ENCODE measurements around the gene TMEM101.
"Not testable (repeated sequence)": the region's sequence is repeated elsewhere in the genome, so short reads cannot be mapped to it uniquely, and the experiment has no call there.

TMEM101 gene

GRCh38 chr17:44039829-44040635 is 25.3 kb upstream of the TMEM101 start:
- no peak for TF ChIP-seq JUND (IDR thresholded peaks at IDR 0.05; ENCODE audit: low read depth)
- in situ Hi-C loops (cut with HindIII; ENCODE audit: low pct_unique_long_range_greater_than_20kb, low sequenced_read_pairs), result no loop called here
- no peak for DNase-seq (ENCODE audit: low read depth in 1 of 2, low spot score in 1 of 2)

DNA sequence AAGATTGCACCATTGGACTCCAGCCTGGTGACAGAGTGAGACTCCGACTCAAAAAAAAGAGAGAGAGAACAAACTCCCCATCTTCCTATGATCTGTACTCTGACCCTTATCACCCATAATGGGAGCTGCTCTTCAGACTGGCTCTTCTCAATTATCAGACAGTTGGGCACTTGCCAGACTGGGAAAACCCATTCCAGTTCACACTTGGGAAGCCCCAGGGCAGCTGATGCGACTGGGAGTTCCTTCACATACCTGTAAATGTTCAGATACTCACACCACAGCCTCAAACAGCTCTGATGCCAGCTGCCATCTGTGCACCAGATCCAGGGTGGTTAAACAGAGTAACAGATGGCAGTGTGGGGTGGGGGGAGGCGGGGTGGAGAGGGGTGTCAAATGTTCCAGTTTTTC is 23.8 kb upstream of the TMEM101 start:
- no peak for TF ChIP-seq JUND (IDR thresholded peaks at IDR 0.05; ENCODE audit: low read depth)
- in situ Hi-C loops (cut with HindIII; ENCODE audit: low pct_unique_long_range_greater_than_20kb, low sequenced_read_pairs), result no loop called here
- DNase-seq (ENCODE audit: low read depth in 1 of 2, low spot score in 1 of 2), result no peak

- no peak for DNase-seq (ENCODE audit: low read depth in 1 of 2, low spot score in 1 of 2)
- in situ Hi-C loops (cut with HindIII; ENCODE audit: low pct_unique_long_range_greater_than_20kb, low sequenced_read_pairs), result no loop called here
- no peak for TF ChIP-seq JUND (IDR thresholded peaks at IDR 0.05; ENCODE audit: low read depth)
These were observed 22.7 kb upstream of the TMEM101 start for GRCh38 chr17:44037471-44037870.

- DNase-seq (ENCODE audit: low read depth in 1 of 2, low spot score in 1 of 2); in situ Hi-C loops (cut with HindIII; ENCODE audit: low pct_unique_long_range_greater_than_20kb, low sequenced_read_pairs): not testable (repeated sequence)
These were observed 19.9 kb upstream of the TMEM101 start for GRCh38 chr17:44034688-44035087.

GRCh38 chr17:44033861-44034408 is 19.2 kb upstream of the TMEM101 start:
- TF ChIP-seq JUND (IDR thresholded peaks at IDR 0.05; ENCODE audit: low read depth), result no peak
- in situ Hi-C loops (cut with HindIII; ENCODE audit: low pct_unique_long_range_greater_than_20kb, low sequenced_read_pairs), result no loop called here

DNA sequence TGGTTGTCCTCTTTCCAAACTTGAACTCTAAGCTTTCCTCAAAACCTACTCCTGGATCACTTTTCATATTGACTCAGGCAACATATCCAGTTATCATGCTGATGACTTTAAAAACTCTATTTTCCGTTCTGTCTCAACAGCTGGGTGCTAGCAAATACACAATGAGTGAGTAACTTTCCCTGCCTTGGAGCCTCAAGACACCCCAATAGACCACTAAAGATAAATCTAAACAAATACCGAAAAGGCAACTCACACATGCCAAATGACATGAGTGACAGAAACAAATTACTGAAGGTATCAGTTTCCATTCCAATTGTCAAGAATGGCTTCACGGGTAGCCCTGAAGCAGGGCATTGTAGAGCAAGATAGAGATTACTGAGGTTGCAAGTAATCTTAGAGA is 15.7 kb upstream of the TMEM101 start:
- TF ChIP-seq JUND (IDR thresholded peaks at IDR 0.05; ENCODE audit: low read depth), result no peak
- no peak for DNase-seq (ENCODE audit: low read depth in 1 of 2, low spot score in 1 of 2)
- in situ Hi-C loops (cut with HindIII; ENCODE audit: low pct_unique_long_range_greater_than_20kb, low sequenced_read_pairs), result no loop called here

More at GRCh38 chr17:44033861-44034408, 19.2 kb upstream of the TMEM101 start:
- DNase-seq (ENCODE audit: low read depth in 1 of 2, low spot score in 1 of 2), result no peak

DNA sequence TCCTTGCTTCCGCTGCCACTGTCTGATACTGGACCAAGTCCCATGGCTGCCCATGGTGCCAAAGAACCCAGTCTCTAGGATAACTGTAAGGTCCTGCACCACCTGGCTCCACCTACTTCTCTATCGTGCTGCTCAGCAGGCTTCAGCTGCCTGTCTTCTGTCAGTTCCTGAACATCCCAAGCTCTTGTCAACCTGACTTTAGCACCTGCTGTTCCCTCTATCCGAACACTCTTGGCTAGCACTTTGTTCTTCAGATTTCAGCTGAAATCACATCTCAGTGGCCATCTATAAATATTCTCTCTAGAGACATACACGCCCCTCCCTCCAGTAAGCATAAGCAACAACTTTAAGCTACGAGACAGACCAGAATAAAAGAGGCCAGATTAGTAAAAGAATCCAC is 15.0 kb upstream of the TMEM101 start:
- in situ Hi-C loops (cut with HindIII; ENCODE audit: low pct_unique_long_range_greater_than_20kb, low sequenced_read_pairs), result no loop called here
- no peak for TF ChIP-seq JUND (IDR thresholded peaks at IDR 0.05; ENCODE audit: low read depth)
- no peak for DNase-seq (ENCODE audit: low read depth in 1 of 2, low spot score in 1 of 2)

DNA sequence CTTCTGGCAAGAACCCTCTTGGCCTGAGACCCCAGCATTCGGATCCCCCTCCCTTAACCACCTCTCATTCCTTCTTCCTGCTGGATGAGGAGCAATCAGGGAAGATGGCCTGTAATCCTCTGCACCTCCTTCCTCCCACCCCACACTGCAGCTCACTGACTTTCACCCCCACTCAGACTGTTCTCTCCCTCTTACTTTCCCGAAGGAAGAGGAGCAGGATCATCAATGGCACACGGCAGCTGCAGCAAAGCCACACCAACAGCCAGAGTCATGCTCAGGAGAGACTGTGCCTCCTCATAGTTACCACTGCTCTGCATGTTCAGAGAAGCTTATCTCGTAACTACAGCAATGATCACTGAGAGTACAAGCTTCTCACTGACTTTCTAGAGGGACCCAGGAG is 10.1 kb upstream of the TMEM101 start:
- in situ Hi-C loops (cut with HindIII; ENCODE audit: low pct_unique_long_range_greater_than_20kb, low sequenced_read_pairs), result no loop called here
- TF ChIP-seq JUND (IDR thresholded peaks at IDR 0.05; ENCODE audit: low read depth), result no peak
- DNase-seq (ENCODE audit: low read depth in 1 of 2, low spot score in 1 of 2), result no peak

GRCh38 chr17:44024271-44024663 is 9.5 kb upstream of the TMEM101 start:
- in situ Hi-C loops (cut with HindIII; ENCODE audit: low pct_unique_long_range_greater_than_20kb, low sequenced_read_pairs), result no loop called here
- no peak for TF ChIP-seq JUND (IDR thresholded peaks at IDR 0.05; ENCODE audit: low read depth)
- no peak for DNase-seq (ENCODE audit: low read depth in 1 of 2, low spot score in 1 of 2)

DNA sequence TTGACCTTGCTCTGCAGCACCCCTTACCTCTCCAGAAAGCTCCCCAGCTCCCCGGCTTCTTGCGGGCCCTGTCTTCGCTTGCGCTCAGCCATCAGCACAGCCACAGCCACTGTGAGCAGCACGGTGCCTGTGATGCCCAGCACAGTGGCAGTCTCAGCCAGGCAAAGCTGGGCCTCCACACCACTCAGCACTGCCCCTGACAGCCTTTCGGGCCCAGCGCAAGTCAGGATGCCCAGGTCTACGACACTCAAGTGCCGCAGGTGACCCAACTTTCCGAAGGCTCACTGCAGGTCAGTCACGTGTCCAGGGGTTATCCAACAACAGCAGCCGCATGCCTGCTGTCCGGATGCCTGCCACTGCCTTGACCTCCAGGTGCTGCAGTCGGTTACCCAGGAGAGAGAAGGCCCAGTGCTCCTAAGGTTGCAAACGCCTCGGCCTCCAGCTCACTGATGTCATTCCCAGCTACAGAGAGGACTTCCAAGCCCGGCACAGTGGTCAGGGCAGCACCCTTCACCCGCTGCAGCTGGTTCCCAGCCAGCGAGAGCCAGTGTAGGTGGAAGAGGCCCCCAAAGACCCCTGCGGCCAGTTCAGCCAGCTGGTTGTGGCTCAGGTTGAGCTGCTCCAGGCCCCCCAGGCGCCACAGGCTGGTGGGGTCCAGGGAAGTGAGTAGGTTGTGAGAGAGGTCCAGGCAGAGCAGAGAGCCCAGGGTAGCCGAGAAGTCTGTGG is 8.9 kb upstream of the TMEM101 start:
- in situ Hi-C loops (cut with HindIII; ENCODE audit: low pct_unique_long_range_greater_than_20kb, low sequenced_read_pairs), result no loop called here
- no peak for DNase-seq (ENCODE audit: low read depth in 1 of 2, low spot score in 1 of 2)
- no peak for TF ChIP-seq JUND (IDR thresholded peaks at IDR 0.05; ENCODE audit: low read depth)

- TF ChIP-seq JUND (IDR thresholded peaks at IDR 0.05; ENCODE audit: low read depth), result no peak
- in situ Hi-C loops (cut with HindIII; ENCODE audit: low pct_unique_long_range_greater_than_20kb, low sequenced_read_pairs), result no loop called here
These were observed 7.5 kb upstream of the TMEM101 start for GRCh38 chr17:44022246-44022645.

GRCh38 chr17:44021227-44021626 is 6.5 kb upstream of the TMEM101 start:
- DNase-seq (ENCODE audit: low read depth in 1 of 2, low spot score in 1 of 2); in situ Hi-C loops (cut with HindIII; ENCODE audit: low pct_unique_long_range_greater_than_20kb, low sequenced_read_pairs): not testable (repeated sequence)

More at GRCh38 chr17:44022246-44022645, 7.5 kb upstream of the TMEM101 start:
- no peak for DNase-seq (ENCODE audit: low read depth in 1 of 2, low spot score in 1 of 2)

GRCh38 chr17:44014133-44014436 is 678 bp downstream of the TMEM101 start:
- in situ Hi-C loops (cut with HindIII; ENCODE audit: low pct_unique_long_range_greater_than_20kb, low sequenced_read_pairs), result no loop called here
- DNase-seq (ENCODE audit: low read depth in 1 of 2, low spot score in 1 of 2), result no peak
- TF ChIP-seq JUND (IDR thresholded peaks at IDR 0.05; ENCODE audit: low read depth), result no peak
